HEK293 (cell line): ENCODE results near the gene CASZ1.

Source experiments
- CTCF ChIA-PET: fragments of 350-600 bp; formaldehyde crosslinking; extraction: SDS; loops from one replicate; lab custom pipeline; 2021; ENCODE audit warnings: antibody characterized with exemption; lab: Yijun Ruan, JAX
- POLR2A ChIA-PET: fragments of 300-600 bp; formaldehyde crosslinking; extraction: SDS; loops from one replicate; lab custom pipeline; 2020; ENCODE audit warnings: antibody characterized with exemption, inconsistent platforms; lab: Yijun Ruan, JAX
- H3K27ac ChIP-seq: fragments of 200-500 bp; sonication (Bioruptor generic); 2 replicates; pipeline ENCODE4 v1.5.1; 2014; ENCODE audit warnings: low read depth, low read length, control low read depth, inconsistent platforms; ENCODE audit errors: extremely low read depth
- H3K36me3 ChIP-seq, 2 experiments: fragments of 200-500 bp in 1 of 2; sonication (Bioruptor generic) in 1 of 2; 1 replicate in 1 of 2; 2 replicates in 1 of 2; pipeline ENCODE4 v1.5.1; 2014 to 2017; ENCODE audit warnings: inconsistent platforms in 2 of 2, low read length in 2 of 2; ENCODE audit not compliant: control insufficient read depth in 2 of 2, insufficient read depth in 1 of 2
- H3K4me1 ChIP-seq: fragments of 200-500 bp; sonication (Bioruptor generic); 2 replicates; pipeline ENCODE4 v1.5.1; 2014; ENCODE audit warnings: mild to moderate bottlenecking, low read length, inconsistent platforms; ENCODE audit not compliant: control insufficient read depth, insufficient read depth
- H3K4me3 ChIP-seq: 2 replicates; pipeline ENCODE4 v1.5.1; 2011; ENCODE audit warnings: low read depth, mild to moderate bottlenecking, control low read depth, low read length, moderate library complexity
- H3K9me3 ChIP-seq: fragments of 200-500 bp; sonication (Bioruptor generic); 2 replicates; pipeline ENCODE4 v1.5.1; 2014; ENCODE audit warnings: low read depth, low read length, inconsistent platforms; ENCODE audit not compliant: control insufficient read depth, insufficient read depth
- GLIS1 ChIP-seq: fragments of 450-650 bp; formaldehyde crosslinking; IDR thresholded peaks from 2 replicates; pipeline ENCODE4 v1.5.1; 2016; ENCODE audit warnings: missing biosample characterization, missing genetic modification characterization
- MYNN ChIP-seq: fragments of 450-650 bp; formaldehyde crosslinking; IDR thresholded peaks from 2 replicates; pipeline ENCODE4 v1.5.1; 2016; ENCODE audit warnings: missing biosample characterization, missing genetic modification characterization, borderline replicate concordance
- PRDM1 ChIP-seq: fragments of 450-650 bp; formaldehyde crosslinking; IDR thresholded peaks from 2 replicates; pipeline ENCODE4; 2016; ENCODE audit warnings: missing biosample characterization, missing genetic modification characterization
- SP2 ChIP-seq: fragments of 450-650 bp; formaldehyde crosslinking; IDR thresholded peaks from 2 replicates; pipeline ENCODE4 v1.5.1; 2016; ENCODE audit warnings: missing biosample characterization, missing genetic modification characterization
- ZBTB17 ChIP-seq: fragments of 450-650 bp; formaldehyde crosslinking; IDR thresholded peaks from 2 replicates; pipeline ENCODE4 v1.5.1; 2016; ENCODE audit warnings: missing biosample characterization, missing genetic modification characterization
- ZBTB20 ChIP-seq: fragments of 450-650 bp; formaldehyde crosslinking; IDR thresholded peaks from 2 replicates; pipeline ENCODE4 v1.5.1; 2016; ENCODE audit warnings: missing biosample characterization, missing genetic modification characterization
- ZIC2 ChIP-seq: fragments of 450-650 bp; formaldehyde crosslinking; IDR thresholded peaks from 2 replicates; pipeline ENCODE4 v1.5.1; 2016; ENCODE audit warnings: missing biosample characterization, missing genetic modification characterization
- ZNF140 ChIP-seq: fragments of 450-650 bp; formaldehyde crosslinking; IDR thresholded peaks from 2 replicates; pipeline ENCODE4 v1.5.1; 2016; ENCODE audit warnings: missing biosample characterization, missing genetic modification characterization
- ZNF23 ChIP-seq: fragments of 450-650 bp; formaldehyde crosslinking; IDR thresholded peaks from 2 replicates; pipeline ENCODE4 v1.5.1; 2016; ENCODE audit warnings: missing biosample characterization, missing genetic modification characterization, borderline replicate concordance
- ZNF248 ChIP-seq: fragments of 450-650 bp; formaldehyde crosslinking; IDR thresholded peaks from 2 replicates; pipeline ENCODE4 v1.5.1; 2017; ENCODE audit warnings: missing biosample characterization, missing genetic modification characterization
- ZNF341 ChIP-seq: fragments of 450-650 bp; formaldehyde crosslinking; IDR thresholded peaks from 2 replicates; pipeline ENCODE4; 2016; ENCODE audit warnings: low read depth, missing biosample characterization, missing genetic modification characterization
- ZNF433 ChIP-seq: fragments of 450-650 bp; formaldehyde crosslinking; IDR thresholded peaks from 2 replicates; pipeline ENCODE4 v1.5.1; 2016; ENCODE audit warnings: missing biosample characterization, missing genetic modification characterization, low read depth
- ZNF707 ChIP-seq: fragments of 450-650 bp; formaldehyde crosslinking; IDR thresholded peaks from 2 replicates; pipeline ENCODE4 v1.5.1; 2016; ENCODE audit warnings: missing biosample characterization, missing genetic modification characterization
- ZXDB ChIP-seq: fragments of 450-650 bp; formaldehyde crosslinking; IDR thresholded peaks from 2 replicates; pipeline ENCODE4 v1.5.1; 2016; ENCODE audit warnings: missing biosample characterization, missing genetic modification characterization
- TF ChIP-seq, protein P1 (sequence below): fragments of 450-650 bp; formaldehyde crosslinking; IDR thresholded peaks from 2 replicates; pipeline ENCODE4 v1.5.1; 2016; ENCODE audit warnings: missing biosample characterization, missing genetic modification characterization
- TF ChIP-seq, protein P2 (sequence below): fragments of 450-650 bp; formaldehyde crosslinking; IDR thresholded peaks from 2 replicates; pipeline ENCODE4 v1.5.1; 2017; ENCODE audit warnings: missing biosample characterization, missing genetic modification characterization
- TF ChIP-seq, protein P3 (sequence below): fragments of 450-650 bp; formaldehyde crosslinking; IDR thresholded peaks from 2 replicates; pipeline ENCODE4 v1.5.1; 2016; ENCODE audit warnings: missing biosample characterization, missing genetic modification characterization

Gene CASZ1

DNA sequence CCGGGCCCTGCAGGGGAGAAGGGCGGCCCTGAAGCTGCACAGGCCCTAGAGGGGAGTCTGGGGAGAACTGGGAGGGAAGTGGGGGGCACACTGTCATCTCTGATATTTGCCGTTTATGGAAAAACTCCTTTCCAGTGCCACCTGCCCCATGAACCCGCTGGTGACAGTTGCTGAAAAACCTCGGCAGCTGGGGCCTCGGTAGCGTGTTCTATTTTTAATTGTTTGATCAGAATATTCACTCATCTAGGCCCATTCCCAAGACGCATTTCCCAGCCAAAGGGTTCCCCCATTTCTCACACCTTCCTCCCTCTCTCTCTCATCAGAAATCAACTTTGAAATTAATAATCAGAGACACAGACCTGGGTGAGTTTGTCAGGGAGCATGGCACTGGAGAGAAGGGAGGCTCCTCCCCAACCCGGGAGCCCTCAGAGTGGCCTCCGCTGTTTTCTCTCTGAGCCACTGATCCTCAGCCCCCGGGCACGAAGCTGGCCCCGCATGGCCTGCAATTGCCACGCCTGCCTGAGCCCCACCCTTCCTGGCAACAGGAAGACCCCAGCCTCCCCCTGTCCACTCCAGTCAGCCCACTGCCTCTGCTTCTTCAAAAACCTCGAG, 111.1 kb downstream of the CASZ1 start (continued):
- TF ChIP-seq, protein P1, sequence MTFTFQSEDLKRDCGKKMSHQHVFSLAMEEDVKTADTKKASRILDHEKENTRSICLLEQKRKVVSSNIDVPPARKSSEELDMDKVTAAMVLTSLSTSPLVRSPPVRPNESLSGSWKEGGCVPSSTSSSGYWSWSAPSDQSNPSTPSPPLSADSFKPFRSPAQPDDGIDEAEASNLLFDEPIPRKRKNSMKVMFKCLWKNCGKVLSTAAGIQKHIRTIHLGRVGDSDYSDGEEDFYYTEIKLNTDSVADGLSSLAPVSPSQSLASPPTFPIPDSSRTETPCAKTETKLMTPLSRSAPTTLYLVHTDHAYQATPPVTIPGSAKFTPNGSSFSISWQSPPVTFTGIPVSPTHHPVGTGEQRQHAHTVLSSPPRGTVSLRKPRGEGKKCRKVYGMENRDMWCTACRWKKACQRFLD (tag by site-specific recombination), result no peak
- no peak for TF ChIP-seq ZNF23 (tag by site-specific recombination)
- TF ChIP-seq ZXDB (tag by site-specific recombination), result no peak
- TF ChIP-seq, all 188 proteins: peak for 0

DNA sequence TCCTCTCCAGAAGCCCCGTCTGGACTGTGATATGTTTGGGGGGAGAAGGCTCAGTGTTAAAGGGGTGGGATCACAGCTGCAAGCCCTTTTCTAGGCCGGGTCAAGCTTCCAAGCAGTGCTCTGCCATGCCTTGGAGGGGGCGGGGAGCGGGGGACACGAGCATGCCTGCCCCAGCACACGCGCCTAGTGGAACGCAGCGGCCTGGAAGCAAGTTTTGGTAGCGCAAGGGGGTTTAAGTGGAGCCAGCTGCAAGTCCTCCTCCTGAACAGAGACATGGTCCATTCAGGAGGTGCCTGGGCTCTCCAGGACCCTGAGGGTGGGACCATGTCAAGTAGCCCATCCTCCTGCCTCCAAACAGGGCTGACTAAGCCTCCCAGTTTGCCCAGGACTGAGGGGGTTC, 112.2 kb downstream of the CASZ1 start:
- Histone ChIP-seq H3K36me3 (no peaks in the 10 kb centered on the region), H3K9me3 (no peaks in the 10 kb centered on the region), H3K27ac (no peak overlapping the region), H3K4me3 (no peak overlapping the region), H3K4me1 (peaks cover 8% of the 10 kb centered on the region)
- POLR2A ChIA-PET, result no interaction called here
- TF ChIP-seq SP2 (tag by site-specific recombination), result 0 out of 2 replicates have a peak, but pooled peaks have one; percentile 20
- no peak for TF ChIP-seq ZNF433
- CTCF ChIA-PET, result no interaction called here

DNA sequence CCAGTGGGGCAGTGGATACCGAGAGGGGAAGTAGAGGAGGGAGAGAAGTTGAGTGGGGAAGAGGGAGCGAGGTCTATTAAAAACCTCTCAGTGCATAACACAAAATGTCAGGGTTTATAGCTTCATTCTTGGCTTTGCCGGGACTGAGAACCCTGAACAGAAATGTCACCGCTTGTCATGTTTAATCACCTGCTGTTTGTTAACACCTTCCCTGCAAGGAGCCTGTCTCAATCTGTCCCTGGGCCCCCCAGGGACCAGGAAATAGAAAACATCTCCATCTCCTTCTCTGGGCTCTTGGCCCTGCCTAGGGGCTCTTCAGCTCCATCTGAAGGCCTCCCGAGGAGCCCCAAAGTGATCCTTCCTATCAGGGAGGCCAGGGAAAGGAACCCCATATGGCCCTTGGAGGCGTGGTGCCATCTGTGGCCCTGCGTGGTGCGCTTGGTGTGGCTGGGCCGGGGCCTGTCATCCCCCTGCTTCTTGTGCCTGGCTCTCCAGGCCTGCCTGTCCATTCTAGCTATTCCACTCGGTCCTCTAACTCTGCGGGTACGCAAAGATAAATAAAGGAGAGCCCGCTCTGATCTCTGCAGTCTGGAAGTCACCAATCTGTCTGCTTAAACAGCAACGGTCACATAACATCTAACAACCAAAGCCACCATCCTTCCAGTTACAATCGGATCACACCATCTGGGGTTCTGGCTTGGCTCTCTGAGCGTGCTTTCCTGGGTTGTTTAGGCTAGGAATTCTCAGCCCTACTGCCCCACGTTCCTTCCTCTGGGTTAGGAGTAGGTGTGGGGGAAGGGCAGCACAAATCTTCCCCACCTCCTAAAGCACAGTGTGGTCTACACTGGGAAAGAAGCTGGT, 113.8 kb downstream of the CASZ1 start:
- no peaks in the 10 kb centered on the region for H3K36me3 ChIP-seq
- CTCF ChIA-PET, result interaction anchor here (1.1 kb wide), 1 partner anchor 10 kb away, joined by 4 read pairs; no protein-coding TSS in a partner anchor
- H3K9me3 ChIP-seq, result no peaks in the 10 kb centered on the region
- TF ChIP-seq, protein P2, sequence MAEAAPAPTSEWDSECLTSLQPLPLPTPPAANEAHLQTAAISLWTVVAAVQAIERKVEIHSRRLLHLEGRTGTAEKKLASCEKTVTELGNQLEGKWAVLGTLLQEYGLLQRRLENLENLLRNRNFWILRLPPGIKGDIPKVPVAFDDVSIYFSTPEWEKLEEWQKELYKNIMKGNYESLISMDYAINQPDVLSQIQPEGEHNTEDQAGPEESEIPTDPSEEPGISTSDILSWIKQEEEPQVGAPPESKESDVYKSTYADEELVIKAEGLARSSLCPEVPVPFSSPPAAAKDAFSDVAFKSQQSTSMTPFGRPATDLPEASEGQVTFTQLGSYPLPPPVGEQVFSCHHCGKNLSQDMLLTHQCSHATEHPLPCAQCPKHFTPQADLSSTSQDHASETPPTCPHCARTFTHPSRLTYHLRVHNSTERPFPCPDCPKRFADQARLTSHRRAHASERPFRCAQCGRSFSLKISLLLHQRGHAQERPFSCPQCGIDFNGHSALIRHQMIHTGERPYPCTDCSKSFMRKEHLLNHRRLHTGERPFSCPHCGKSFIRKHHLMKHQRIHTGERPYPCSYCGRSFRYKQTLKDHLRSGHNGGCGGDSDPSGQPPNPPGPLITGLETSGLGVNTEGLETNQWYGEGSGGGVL, result peak; percentile 51; the same call in 1 of the 2 replicates
- peak; percentile 45 for TF ChIP-seq ZBTB17 (tag by site-specific recombination)
- peak; percentile 9; the same call in 1 of the 2 replicates for TF ChIP-seq ZNF341 (tag by site-specific recombination)
- TF ChIP-seq GLIS1 (tag by site-specific recombination), result peak; percentile 92
- no peak for TF ChIP-seq MYNN (tag by site-specific recombination)
- TF ChIP-seq ZBTB20 (tag by site-specific recombination), result peak; percentile 36; the same call in 1 of the 2 replicates
- no peak for TF ChIP-seq PRDM1
- TF ChIP-seq ZNF140 (tag by site-specific recombination), result no peak
- TF ChIP-seq ZNF248 (tag by site-specific recombination), result no peak
- TF ChIP-seq ZIC2 (tag by site-specific recombination), result peak; percentile 83
- no peak overlapping the region for H3K27ac ChIP-seq
- no peak overlapping the region for H3K4me3 ChIP-seq
- H3K4me1 ChIP-seq, result peaks cover 8% of the 10 kb centered on the region
- POLR2A ChIA-PET, result no interaction called here

DNA sequence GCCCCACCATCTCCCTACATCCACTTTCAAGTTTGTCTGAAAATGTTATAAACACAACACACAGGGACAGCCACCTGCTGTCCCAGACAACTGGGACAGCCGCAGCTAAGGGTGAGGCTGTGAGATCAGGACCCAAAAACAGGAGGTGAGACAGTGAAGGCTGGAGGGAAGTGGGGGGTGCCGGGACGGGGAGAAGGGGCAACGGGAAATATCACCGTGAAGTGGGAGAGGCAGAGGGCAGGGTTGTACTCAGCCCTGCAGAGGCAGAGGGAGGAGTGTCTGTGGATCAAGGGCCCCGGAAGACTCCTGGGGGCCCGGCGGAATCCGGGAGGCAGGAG, 114.4 kb downstream of the CASZ1 start:
- CTCF ChIA-PET, result interaction anchor here (0.7 to 1.1 kb wide), 2 partner anchors 11 to 16 kb away, joined by 3 to 4 read pairs; no protein-coding TSS in a partner anchor
- peaks cover 7% of the 10 kb centered on the region for H3K4me1 ChIP-seq

More for the DNA sequence above, 114.4 kb downstream of the CASZ1 start:
- H3K9me3 ChIP-seq, result no peaks in the 10 kb centered on the region
- POLR2A ChIA-PET, result no interaction called here
- TF ChIP-seq, protein P3, sequence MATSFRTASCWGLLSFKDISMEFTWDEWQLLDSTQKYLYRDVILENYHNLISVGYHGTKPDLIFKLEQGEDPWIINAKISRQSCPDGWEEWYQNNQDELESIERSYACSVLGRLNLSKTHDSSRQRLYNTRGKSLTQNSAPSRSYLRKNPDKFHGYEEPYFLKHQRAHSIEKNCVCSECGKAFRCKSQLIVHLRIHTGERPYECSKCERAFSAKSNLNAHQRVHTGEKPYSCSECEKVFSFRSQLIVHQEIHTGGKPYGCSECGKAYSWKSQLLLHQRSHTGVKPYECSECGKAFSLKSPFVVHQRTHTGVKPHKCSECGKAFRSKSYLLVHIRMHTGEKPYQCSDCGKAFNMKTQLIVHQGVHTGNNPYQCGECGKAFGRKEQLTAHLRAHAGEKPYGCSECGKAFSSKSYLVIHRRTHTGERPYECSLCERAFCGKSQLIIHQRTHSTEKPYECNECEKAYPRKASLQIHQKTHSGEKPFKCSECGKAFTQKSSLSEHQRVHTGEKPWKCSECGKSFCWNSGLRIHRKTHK (tag by site-specific recombination), result no peak
- peak; percentile 76 for TF ChIP-seq ZNF341 (tag by site-specific recombination)
- no peak for TF ChIP-seq ZNF707
- no peak overlapping the region for H3K27ac ChIP-seq
- no peak overlapping the region for H3K4me3 ChIP-seq
- no peaks in the 10 kb centered on the region for H3K36me3 ChIP-seq
